Neural crest cell (in vitro differentiated cells): Measurements from ENCODE around the gene ZNF688. TPM values are rescaled to one million over a fixed set of nuclear protein-coding genes. Genes with fewer than 3 reads are reported as not detected.

Source experiments
- DNase-seq: peaks from one replicate; pipeline ENCODE4 v3.0.0; 2021; ENCODE audit warnings: low read depth, mixed read lengths, low spot score
- H3K27ac Mint-ChIP-seq: one replicate; pipeline ENCODE4 v1.8.0; 2021; ENCODE audit warnings: mild to moderate bottlenecking, mixed read lengths; ENCODE audit not compliant: unreplicated experiment
- H3K27me3 Mint-ChIP-seq: 2 replicates; pipeline ENCODE4 v1.8.0; 2021; ENCODE audit warnings: low read depth, mild to moderate bottlenecking, mixed read lengths
- H3K36me3 Mint-ChIP-seq: 2 replicates; pipeline ENCODE4 v1.8.0; 2021; ENCODE audit warnings: low read depth, mild to moderate bottlenecking, mixed read lengths
- H3K4me1 Mint-ChIP-seq: 2 replicates; pipeline ENCODE4 v1.8.0; 2021; ENCODE audit warnings: mixed read lengths
- H3K4me3 Mint-ChIP-seq: one replicate; pipeline ENCODE4 v1.8.0; 2021; ENCODE audit warnings: mild to moderate bottlenecking, mixed read lengths
- H3K9me3 Mint-ChIP-seq: 2 replicates; pipeline ENCODE4 v1.8.0; 2021; ENCODE audit warnings: mixed read lengths
- CTCF ChIP-seq: fragments of 200-600 bp; sonication (generic); conservative IDR thresholded peaks from 2 replicates; pipeline ENCODE4 v1.5.0; 2021; ENCODE audit warnings: antibody characterized with exemption, mild to moderate bottlenecking
- total RNA-seq: library from RNA; stranded (reverse); gene quantifications from 2 replicates; pipeline ENCODE4 v1.2.1, GENCODE V29; 2021

ZNF688 gene
- total RNA-seq, 1 donor from 2014 or later, result 13.4 TPM

- H3K27ac Mint-ChIP-seq, result peak overlapping the region; percentile 35
- peaks cover 10% of the 10 kb centered on the region for H3K36me3 Mint-ChIP-seq
- DNase-seq, result no peak
- peak overlapping the region; percentile 44 for H3K4me3 Mint-ChIP-seq
- peaks cover 25% of the 10 kb centered on the region for H3K4me1 Mint-ChIP-seq
- H3K9me3 Mint-ChIP-seq, result no peaks in the 10 kb centered on the region
- H3K27me3 Mint-ChIP-seq, result no peaks in the 10 kb centered on the region
- TF ChIP-seq CTCF, result no peak
These were observed 11.3 kb upstream of the ZNF688 start for GRCh38 chr16:30582611-30583340.

GRCh38 chr16:30581457-30581856, 9.9 kb upstream of the ZNF688 start:
- DNase-seq, result no peak
- peaks cover 7% of the 10 kb centered on the region for H3K36me3 Mint-ChIP-seq
- peak overlapping the region; percentile 66 for H3K4me3 Mint-ChIP-seq
- no peaks in the 10 kb centered on the region for H3K27me3 Mint-ChIP-seq
- H3K9me3 Mint-ChIP-seq, result no peaks in the 10 kb centered on the region
- TF ChIP-seq CTCF, result no peak
- H3K27ac Mint-ChIP-seq, result no peak overlapping the region
- peaks cover 18% of the 10 kb centered on the region for H3K4me1 Mint-ChIP-seq

- Mint-ChIP-seq H3K9me3 (no peaks in the 10 kb centered on the region), H3K36me3 (no peaks in the 10 kb centered on the region)
These were observed 3.2 kb upstream of the ZNF688 start for GRCh38 chr16:30574678-30575077.

GRCh38 chr16:30570636-30571444, 674 bp downstream of the ZNF688 start:
- H3K27ac Mint-ChIP-seq, result peak overlapping the region; percentile 96
- H3K4me3 Mint-ChIP-seq, result peak overlapping the region; percentile 96
- no peaks in the 10 kb centered on the region for H3K36me3 Mint-ChIP-seq
- H3K4me1 Mint-ChIP-seq, result peaks cover 32% of the 10 kb centered on the region
- no peaks in the 10 kb centered on the region for H3K27me3 Mint-ChIP-seq
- DNase-seq, result peak; percentile 23
- TF ChIP-seq CTCF, result no peak
- H3K9me3 Mint-ChIP-seq, result no peaks in the 10 kb centered on the region

More at GRCh38 chr16:30574678-30575077, 3.2 kb upstream of the ZNF688 start:
- Mint-ChIP-seq H3K27me3 (no peaks in the 10 kb centered on the region), H3K4me1 (peaks cover 25% of the 10 kb centered on the region), H3K4me3 (peak overlapping the region; percentile 69), H3K27ac (no peak overlapping the region)
- DNase-seq, result no peak
- TF ChIP-seq CTCF, result no peak

- Mint-ChIP-seq H3K27ac (no peak overlapping the region), H3K36me3 (no peaks in the 10 kb centered on the region)
- no peak for DNase-seq
These were observed 1.5 kb downstream of the ZNF688 start for GRCh38 chr16:30569746-30570635.

More at GRCh38 chr16:30569746-30570635, 1.5 kb downstream of the ZNF688 start:
- Mint-ChIP-seq H3K27me3 (no peaks in the 10 kb centered on the region), H3K4me3 (peak overlapping the region; percentile 96), H3K9me3 (no peaks in the 10 kb centered on the region), H3K4me1 (peaks cover 33% of the 10 kb centered on the region)
- no peak for TF ChIP-seq CTCF
